Endothelial cell (in vitro differentiated cells): ENCODE measurements around the gene POP5. TPM values are rescaled to one million over a fixed set of nuclear protein-coding genes. Genes with fewer than 3 reads are reported as not detected.

Experiments used
- DNase-seq: peaks from one replicate; pipeline ENCODE4 v3.0.0; 2021; ENCODE audit warnings: low spot score
- H3K27ac Mint-ChIP-seq: one replicate; pipeline ENCODE4 v1.8.0; 2021; ENCODE audit warnings: mixed read lengths, inconsistent platforms; ENCODE audit not compliant: unreplicated experiment
- H3K27me3 Mint-ChIP-seq: one replicate; pipeline ENCODE4 v1.8.0; 2021; ENCODE audit warnings: mild to moderate bottlenecking, moderate library complexity, mixed read lengths, inconsistent platforms; ENCODE audit not compliant: unreplicated experiment
- H3K36me3 Mint-ChIP-seq: one replicate; pipeline ENCODE4 v1.8.0; 2021; ENCODE audit warnings: mild to moderate bottlenecking, low read depth, mixed read lengths, inconsistent platforms; ENCODE audit not compliant: unreplicated experiment
- H3K4me1 Mint-ChIP-seq: one replicate; pipeline ENCODE4 v1.8.0; 2021; ENCODE audit warnings: mild to moderate bottlenecking, mixed read lengths, inconsistent platforms; ENCODE audit not compliant: unreplicated experiment
- H3K4me3 Mint-ChIP-seq: one replicate; pipeline ENCODE4 v1.8.0; 2021; ENCODE audit warnings: mild to moderate bottlenecking, mixed read lengths, inconsistent platforms; ENCODE audit not compliant: unreplicated experiment
- H3K9me3 Mint-ChIP-seq: one replicate; pipeline ENCODE4 v1.8.0; 2021; ENCODE audit warnings: mixed read lengths, inconsistent platforms; ENCODE audit not compliant: unreplicated experiment
- CTCF ChIP-seq: fragments of 200-600 bp; sonication (generic); IDR thresholded peaks from one replicate; pipeline ENCODE4 v1.5.0; 2021; ENCODE audit warnings: antibody characterized with exemption; ENCODE audit not compliant: unreplicated experiment
- total RNA-seq: library from RNA; stranded (reverse); fragmentation: NEBNext Ultra II Directional; extraction: Animal tissue kit (Norgen Biotek cat#: 25700); gene quantifications from one replicate; pipeline ENCODE4 v1.2.1, GENCODE V29; 2021; ENCODE audit not compliant: unreplicated experiment

Gene POP5
- total RNA-seq, 1 donor from 2014 or later: 17.8 TPM

GRCh38 chr12:120596901-120597300 is 15.7 kb upstream of the POP5 start:
- Mint-ChIP-seq H3K4me3 (no peak overlapping the region), H3K36me3 (no peaks in the 10 kb centered on the region), H3K27ac (no peak overlapping the region), H3K4me1 (no peaks in the 10 kb centered on the region), H3K27me3 (no peaks in the 10 kb centered on the region), H3K9me3 (no peaks in the 10 kb centered on the region)
- DNase-seq: no peak
- no peak for TF ChIP-seq CTCF

GRCh38 chr12:120592121-120593049 is 11.2 kb upstream of the POP5 start:
- no peak overlapping the region for H3K4me3 Mint-ChIP-seq
- no peaks in the 10 kb centered on the region for H3K36me3 Mint-ChIP-seq
- H3K27me3 Mint-ChIP-seq: no peaks in the 10 kb centered on the region
- peaks cover 2% of the 10 kb centered on the region for H3K4me1 Mint-ChIP-seq
- no peak for TF ChIP-seq CTCF
- DNase-seq: no peak
- H3K27ac Mint-ChIP-seq: no peak overlapping the region
- no peaks in the 10 kb centered on the region for H3K9me3 Mint-ChIP-seq

GRCh38 chr12:120590741-120591407 is 9.7 kb upstream of the POP5 start:
- Mint-ChIP-seq H3K36me3 (no peaks in the 10 kb centered on the region), H3K4me1 (peaks cover 2% of the 10 kb centered on the region), H3K4me3 (no peak overlapping the region), H3K27ac (no peak overlapping the region), H3K9me3 (no peaks in the 10 kb centered on the region), H3K27me3 (peaks cover 5% of the 10 kb centered on the region)
- no peak for DNase-seq
- no peak for TF ChIP-seq CTCF

GRCh38 chr12:120588948-120589930 is 8.0 kb upstream of the POP5 start:
- H3K27me3 Mint-ChIP-seq: peaks cover 5% of the 10 kb centered on the region
- no peaks in the 10 kb centered on the region for H3K36me3 Mint-ChIP-seq
- no peak for TF ChIP-seq CTCF
- H3K4me3 Mint-ChIP-seq: no peak overlapping the region
- DNase-seq: no peak
- peak overlapping the region; percentile 13 for H3K27ac Mint-ChIP-seq
- H3K9me3 Mint-ChIP-seq: no peaks in the 10 kb centered on the region
- peaks cover 2% of the 10 kb centered on the region for H3K4me1 Mint-ChIP-seq
